Body of pancreas (tissue), 4 donors: ENCODE measurements around the gene KRTAP5-3.
"Not testable (repeated sequence)": the region's sequence is repeated elsewhere in the genome, so short reads cannot be mapped to it uniquely, and the experiment has no call there.

ENCODE experiments used
- POLR2A ChIP-seq, 3 donors: fragments of 450-650 bp; IDR thresholded peaks; one replicate each; pipeline ENCODE4 v1.6.1; 2016; ENCODE audit warnings: antibody characterized with exemption in 3 of 3, mild to moderate bottlenecking in 2 of 3
- TF ChIP-seq, protein P1 (sequence below), 7 experiments: fragments of 450-650 bp in 4 of 7; fragments of 200-600 bp in 3 of 7; sonication (generic) in 3 of 7; IDR thresholded peaks; one replicate each; pipeline ENCODE4 v1.5.1; 2016 to 2019; ENCODE audit warnings: antibody characterized with exemption in 7 of 7

GRCh38 chr11:1598406-1598805 lies 9.9 kb downstream of the KRTAP5-3 start:
- TF ChIP-seq, protein P1, sequence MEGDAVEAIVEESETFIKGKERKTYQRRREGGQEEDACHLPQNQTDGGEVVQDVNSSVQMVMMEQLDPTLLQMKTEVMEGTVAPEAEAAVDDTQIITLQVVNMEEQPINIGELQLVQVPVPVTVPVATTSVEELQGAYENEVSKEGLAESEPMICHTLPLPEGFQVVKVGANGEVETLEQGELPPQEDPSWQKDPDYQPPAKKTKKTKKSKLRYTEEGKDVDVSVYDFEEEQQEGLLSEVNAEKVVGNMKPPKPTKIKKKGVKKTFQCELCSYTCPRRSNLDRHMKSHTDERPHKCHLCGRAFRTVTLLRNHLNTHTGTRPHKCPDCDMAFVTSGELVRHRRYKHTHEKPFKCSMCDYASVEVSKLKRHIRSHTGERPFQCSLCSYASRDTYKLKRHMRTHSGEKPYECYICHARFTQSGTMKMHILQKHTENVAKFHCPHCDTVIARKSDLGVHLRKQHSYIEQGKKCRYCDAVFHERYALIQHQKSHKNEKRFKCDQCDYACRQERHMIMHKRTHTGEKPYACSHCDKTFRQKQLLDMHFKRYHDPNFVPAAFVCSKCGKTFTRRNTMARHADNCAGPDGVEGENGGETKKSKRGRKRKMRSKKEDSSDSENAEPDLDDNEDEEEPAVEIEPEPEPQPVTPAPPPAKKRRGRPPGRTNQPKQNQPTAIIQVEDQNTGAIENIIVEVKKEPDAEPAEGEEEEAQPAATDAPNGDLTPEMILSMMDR (IDR thresholded peaks at IDR 0.05) = not testable (repeated sequence)
- TF ChIP-seq POLR2A (IDR thresholded peaks at IDR 0.05) = not testable (repeated sequence)
